ENCODE measurements around the gene FAM76A. TPM values are rescaled to one million over a fixed set of nuclear protein-coding genes. Genes with fewer than 3 reads are reported as not detected.
"Not testable (repeated sequence)": the region's sequence is repeated elsewhere in the genome, so short reads cannot be mapped to it uniquely, and the experiment has no call there.

FAM76A gene
- total RNA-seq = 1 to 10 TPM; 3.5 to 7.4 (median 4.9) TPM
- long read RNA-seq, partial matches to known transcripts = 1 of 4 reads
- long read RNA-seq, other reads (novel, unspliced or antisense) = 1 of 4 reads

DNA sequence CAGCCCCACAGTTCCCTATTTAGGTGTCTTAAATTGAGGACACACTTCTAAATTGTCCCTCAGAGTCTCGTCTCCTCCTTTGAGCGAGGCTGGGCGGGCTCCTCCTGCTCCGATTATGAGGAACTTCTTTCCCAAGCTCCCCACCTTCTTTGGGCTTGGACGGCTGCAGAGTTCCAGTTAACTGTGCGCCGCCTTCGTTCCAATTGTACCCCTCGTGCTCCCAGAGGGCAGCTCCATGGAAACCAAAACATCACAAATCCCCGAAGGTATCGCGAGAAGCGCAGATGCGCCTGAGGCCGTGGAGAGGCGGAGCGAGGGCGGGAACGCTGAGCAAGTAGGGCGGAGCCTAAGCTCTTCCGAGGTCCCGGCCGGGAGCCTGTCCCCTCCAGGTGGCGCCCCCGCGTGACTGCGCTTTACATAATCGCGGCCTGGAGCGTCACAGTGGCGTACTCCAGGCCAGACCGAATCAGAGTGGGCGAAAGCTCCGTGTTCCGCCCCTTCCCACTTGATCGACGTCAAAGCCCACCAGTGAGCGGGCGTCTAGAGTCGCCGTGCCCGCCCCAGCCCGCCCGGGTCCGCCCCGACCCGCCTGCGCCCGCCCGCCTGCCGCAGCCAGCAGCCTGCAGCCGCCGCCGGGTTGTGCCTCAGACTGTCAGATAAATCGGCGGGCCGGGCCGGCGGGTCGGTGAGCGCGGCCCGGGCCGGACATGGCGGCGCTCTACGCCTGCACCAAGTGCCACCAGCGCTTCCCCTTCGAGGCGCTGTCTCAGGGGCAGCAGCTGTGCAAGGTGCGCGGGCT lies at the start of gene FAM76A:
Gene FAM76A (plus strand): TSS at position 588 of the 799 bp plus-strand sequence. CDS start 120 bp downstream, at position 708.
- Histone ChIP-seq H3K4me1 (peaks cover 0 to 5% (median 0%) of the 10 kb centered on the region in 4 donors), H3K27me3 (no peaks in the 10 kb centered on the region), H3K27ac (peak within 1 kb of the TSS; percentile 79 to 84 (median 82)), H3K4me3 (peak within 1 kb of the TSS; percentile 90 to 96 (median 94)), H3K36me3 (peaks cover 0 to 2% (median 0%) of the 10 kb centered on the region in 4 donors), H3K9me3 (no peaks in the 10 kb centered on the region)
- 14% methylated on average over 9 of the region's 72 CpGs for WGBS (ENCODE audit: insufficient coverage, low coverage, low lambda C conversion rate, missing lambda C conversion rate)
- ATAC-seq (peak; percentile 97 to 99 (median 98)), DNase-seq (peak; percentile 99 to 100 (median 100))
- TF ChIP-seq, protein P1, sequence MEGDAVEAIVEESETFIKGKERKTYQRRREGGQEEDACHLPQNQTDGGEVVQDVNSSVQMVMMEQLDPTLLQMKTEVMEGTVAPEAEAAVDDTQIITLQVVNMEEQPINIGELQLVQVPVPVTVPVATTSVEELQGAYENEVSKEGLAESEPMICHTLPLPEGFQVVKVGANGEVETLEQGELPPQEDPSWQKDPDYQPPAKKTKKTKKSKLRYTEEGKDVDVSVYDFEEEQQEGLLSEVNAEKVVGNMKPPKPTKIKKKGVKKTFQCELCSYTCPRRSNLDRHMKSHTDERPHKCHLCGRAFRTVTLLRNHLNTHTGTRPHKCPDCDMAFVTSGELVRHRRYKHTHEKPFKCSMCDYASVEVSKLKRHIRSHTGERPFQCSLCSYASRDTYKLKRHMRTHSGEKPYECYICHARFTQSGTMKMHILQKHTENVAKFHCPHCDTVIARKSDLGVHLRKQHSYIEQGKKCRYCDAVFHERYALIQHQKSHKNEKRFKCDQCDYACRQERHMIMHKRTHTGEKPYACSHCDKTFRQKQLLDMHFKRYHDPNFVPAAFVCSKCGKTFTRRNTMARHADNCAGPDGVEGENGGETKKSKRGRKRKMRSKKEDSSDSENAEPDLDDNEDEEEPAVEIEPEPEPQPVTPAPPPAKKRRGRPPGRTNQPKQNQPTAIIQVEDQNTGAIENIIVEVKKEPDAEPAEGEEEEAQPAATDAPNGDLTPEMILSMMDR (IDR thresholded peaks at IDR 0.05) = peak in 3 of 4 donors; percentile 63 to 79 (median 65)
- peak; percentile 92 for TF ChIP-seq POLR2A (IDR thresholded peaks at IDR 0.05)
- intact Hi-C loops (cut with DNase I) = no loop called here

DNA sequence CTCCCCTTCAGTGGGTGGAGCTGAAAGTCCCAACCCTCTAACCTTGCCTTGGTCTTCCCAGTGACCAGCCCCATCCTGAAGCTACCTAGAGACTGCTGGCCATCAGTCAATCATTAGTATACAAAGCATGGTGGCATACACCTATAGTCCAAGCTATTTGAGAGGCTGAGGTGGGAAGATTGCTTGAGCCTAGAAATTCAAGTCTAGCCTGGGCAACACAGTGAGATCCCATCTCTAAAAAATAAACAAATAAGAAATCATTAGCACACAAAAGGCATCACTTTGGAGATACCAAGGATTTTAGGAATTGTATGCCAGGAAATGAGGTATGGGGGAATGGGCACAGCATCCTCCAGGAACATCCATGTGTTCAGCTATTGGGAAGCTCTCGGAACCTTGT lies 49.4 kb upstream of the FAM76A start:
- ATAC-seq (no peak), DNase-seq (no peak)
- Histone ChIP-seq H3K27me3 (no peaks in the 10 kb centered on the region), H3K4me1 (peaks cover 0 to 11% (median 2%) of the 10 kb centered on the region in 4 donors), H3K36me3 (no peaks in the 10 kb centered on the region), H3K4me3 (no peak overlapping the region), H3K9me3 (no peaks in the 10 kb centered on the region), H3K27ac (no peak overlapping the region)
- intact Hi-C loops (cut with DNase I) = no loop called here
- WGBS (ENCODE audit: insufficient coverage, low coverage, low lambda C conversion rate, missing lambda C conversion rate) = 88% methylated on average over 1 of the region's 1 CpG
- TF ChIP-seq, protein P1 (IDR thresholded peaks at IDR 0.05) = no peak
- no peak for TF ChIP-seq POLR2A (IDR thresholded peaks at IDR 0.05)

DNA sequence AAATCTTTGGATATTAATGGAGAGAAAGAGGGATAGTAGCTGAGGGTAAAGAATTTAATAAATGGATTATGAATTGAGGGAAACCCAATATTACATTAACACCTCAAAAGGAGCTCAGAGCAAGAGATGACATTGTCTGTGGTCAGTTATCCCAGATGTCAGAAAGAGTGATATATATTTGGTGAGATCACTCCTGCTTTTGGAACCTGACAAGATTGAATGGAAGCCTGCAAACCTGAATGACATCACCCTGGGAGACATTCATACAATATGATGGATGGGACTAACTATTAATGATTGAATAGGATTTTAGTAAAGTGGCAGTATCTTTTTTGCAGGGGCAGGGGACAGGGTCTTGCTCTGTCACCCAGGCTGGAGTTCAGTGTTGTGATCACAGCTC lies 47.0 kb upstream of the FAM76A start:
- DNase-seq = no peak
- Histone ChIP-seq H3K27me3 (no peaks in the 10 kb centered on the region), H3K4me3 (no peak overlapping the region), H3K27ac (no peak overlapping the region), H3K9me3 (no peaks in the 10 kb centered on the region), H3K36me3 (no peaks in the 10 kb centered on the region), H3K4me1 (no peaks in the 10 kb centered on the region)
- no peak for TF ChIP-seq POLR2A (IDR thresholded peaks at IDR 0.05)
- TF ChIP-seq, protein P1 (IDR thresholded peaks at IDR 0.05) = no peak
- no peak for ATAC-seq
- intact Hi-C loops (cut with DNase I) = no loop called here

DNA sequence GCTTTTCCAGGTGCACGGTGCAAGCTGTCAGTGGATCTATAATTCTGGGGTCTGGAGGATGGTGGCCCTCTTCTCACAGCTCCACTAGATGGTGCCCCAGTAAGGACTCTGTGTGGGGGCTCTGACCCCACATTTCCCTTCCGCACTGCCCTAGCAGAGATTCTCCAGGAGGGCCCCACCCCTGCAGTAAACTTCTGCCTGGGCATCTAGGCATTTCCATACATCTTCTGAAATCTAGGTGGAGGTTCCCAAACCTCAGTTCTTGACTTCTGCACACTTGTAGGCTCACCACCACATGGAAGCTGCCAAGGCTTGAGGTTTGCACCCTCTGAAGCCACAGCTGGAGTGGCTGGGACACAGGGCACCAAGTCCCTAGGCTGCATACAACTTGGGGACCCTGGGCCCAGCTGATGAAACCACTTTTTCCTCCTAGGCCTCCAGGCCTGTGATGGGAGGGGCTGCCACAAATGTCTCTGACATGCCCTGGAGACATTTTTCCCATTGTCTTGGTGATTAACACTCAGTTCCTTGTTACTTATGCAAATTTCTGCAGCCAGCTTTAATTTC lies 45.5 kb upstream of the FAM76A start:
- H3K4me3 ChIP-seq; intact Hi-C loops (cut with DNase I); H3K9me3 ChIP-seq; ATAC-seq; DNase-seq; H3K4me1 ChIP-seq; H3K27ac ChIP-seq; H3K27me3 ChIP-seq; H3K36me3 ChIP-seq: not testable (repeated sequence)
- WGBS (ENCODE audit: insufficient coverage, low coverage, low lambda C conversion rate, missing lambda C conversion rate) = no CpG with 5 or more reads among the region's 2 CpGs

DNA sequence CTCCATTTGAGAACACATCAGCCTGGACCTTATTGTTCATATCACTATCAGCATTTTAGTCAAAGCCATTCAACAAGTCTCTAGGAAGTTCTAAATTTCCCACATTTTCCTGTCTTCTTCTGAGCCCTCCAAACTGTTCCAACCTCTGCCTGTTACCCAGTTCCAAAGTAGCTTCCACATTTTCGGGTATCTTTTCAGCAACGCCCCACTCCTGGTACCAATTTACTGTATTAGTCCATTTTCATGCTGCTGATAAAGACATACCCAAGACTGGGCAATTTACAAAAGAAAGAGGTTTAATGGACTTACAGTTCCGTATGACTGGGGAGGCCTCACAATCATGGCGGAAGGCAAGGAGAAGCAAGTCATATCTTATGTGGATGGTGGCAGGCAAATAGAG lies 44.2 kb upstream of the FAM76A start:
- not testable (repeated sequence) for H3K9me3 ChIP-seq

More for the DNA sequence above, 44.2 kb upstream of the FAM76A start:
- H3K4me3 ChIP-seq; H3K27me3 ChIP-seq; intact Hi-C loops (cut with DNase I); H3K27ac ChIP-seq; H3K36me3 ChIP-seq; ATAC-seq; DNase-seq; H3K4me1 ChIP-seq: not testable (repeated sequence)
- WGBS (ENCODE audit: insufficient coverage, low coverage, low lambda C conversion rate, missing lambda C conversion rate) = 97% methylated on average over 4 of the region's 4 CpGs

Measured in right lobe of liver (tissue), 6 donors.